ENCODE results near the gene ANO7. TPM values are rescaled to one million over a fixed set of nuclear protein-coding genes. Genes with fewer than 3 reads are reported as not detected.
"Not testable (repeated sequence)": the region's sequence is repeated elsewhere in the genome, so short reads cannot be mapped to it uniquely, and the experiment has no call there.

ANO7 gene
- total RNA-seq, 2 experiments from 2014 or later = 3.1 to 4.0 TPM

GRCh38 chr2:241187101-241187917, 1.2 kb upstream of the ANO7 start:
- ChIA-PET POLR2A (no interaction called here), CTCF (interaction anchor here (0.5 kb wide), 1 partner anchor 15 kb away, joined by 3 read pairs; no protein-coding TSS in a partner anchor)

- ChIA-PET CTCF (no interaction called here), POLR2A (no interaction called here)
These were observed 601 bp upstream of the ANO7 start for GRCh38 chr2:241187918-241188234.

GRCh38 chr2:241189093-241189855, 797 bp downstream of the ANO7 start:
- ChIA-PET POLR2A (no interaction called here), CTCF (no interaction called here)

GRCh38 chr2:241189856-241190201, 1.4 kb downstream of the ANO7 start:
- POLR2A ChIA-PET = no interaction called here
- CTCF ChIA-PET = no interaction called here

GRCh38 chr2:241190291-241190981, 2.0 kb downstream of the ANO7 start:
- ChIA-PET POLR2A (no interaction called here), CTCF (no interaction called here)

GRCh38 chr2:241191081-241191480, 2.6 kb downstream of the ANO7 start:
- ChIA-PET CTCF (interaction anchor here (0.5 kb wide), 1 partner anchor 112 kb away, joined by 3 read pairs; no protein-coding TSS in a partner anchor), POLR2A (no interaction called here)

- ChIA-PET CTCF (interaction anchor here (0.6 to 0.7 kb wide), 2 partner anchors 115 to 566 kb away, joined by 3 to 4 read pairs; no protein-coding TSS in a partner anchor), POLR2A (interaction anchor here (0.7 kb wide), 1 partner anchor 557 kb away, joined by 9 read pairs; no protein-coding TSS in a partner anchor)
These were observed 4.8 kb downstream of the ANO7 start for GRCh38 chr2:241193271-241193670.

- ChIA-PET CTCF (no interaction called here), POLR2A (interaction anchor here (0.6 kb wide), 1 partner anchor 171 kb away, joined by 5 read pairs; no protein-coding TSS in a partner anchor)
These were observed 6.3 kb downstream of the ANO7 start for GRCh38 chr2:241194811-241195210.

- POLR2A ChIA-PET = no interaction called here
- CTCF ChIA-PET = interaction anchor here (1.0 kb wide), 1 partner anchor 9 kb away, joined by 3 read pairs; no protein-coding TSS in a partner anchor
These were observed 7.1 kb downstream of the ANO7 start for GRCh38 chr2:241195506-241196130.

GRCh38 chr2:241197246-241197645, 8.8 kb downstream of the ANO7 start:
- POLR2A ChIA-PET = not testable (repeated sequence)

GRCh38 chr2:241197947-241198346, 9.5 kb downstream of the ANO7 start:
- POLR2A ChIA-PET = no interaction called here
- CTCF ChIA-PET = interaction anchor here (1.0 kb wide), 1 partner anchor 25 kb away, joined by 3 read pairs; no protein-coding TSS in a partner anchor

More at GRCh38 chr2:241197246-241197645, 8.8 kb downstream of the ANO7 start:
- CTCF ChIA-PET = interaction anchor here (1.0 kb wide), 1 partner anchor 24 kb away, joined by 3 read pairs; no protein-coding TSS in a partner anchor

- ChIA-PET CTCF (interaction anchor here (1.0 kb wide), 1 partner anchor 26 kb away, joined by 3 read pairs; no protein-coding TSS in a partner anchor), POLR2A (no interaction called here)
These were observed 10.2 kb downstream of the ANO7 start for GRCh38 chr2:241198381-241199279.

GRCh38 chr2:241199286-241199685, 10.8 kb downstream of the ANO7 start:
- ChIA-PET POLR2A (no interaction called here), CTCF (no interaction called here)

GRCh38 chr2:241199897-241200821, 11.7 kb downstream of the ANO7 start:
- POLR2A ChIA-PET = no interaction called here
- CTCF ChIA-PET = no interaction called here

- CTCF ChIA-PET = no interaction called here
- POLR2A ChIA-PET = no interaction called here
These were observed 12.4 kb downstream of the ANO7 start for GRCh38 chr2:241200822-241201395.

- POLR2A ChIA-PET = no interaction called here
These were observed 13.2 kb downstream of the ANO7 start for GRCh38 chr2:241201445-241202267.

GRCh38 chr2:241202268-241202585, 13.8 kb downstream of the ANO7 start:
- POLR2A ChIA-PET = no interaction called here
- CTCF ChIA-PET = no interaction called here

More at GRCh38 chr2:241201445-241202267, 13.2 kb downstream of the ANO7 start:
- CTCF ChIA-PET = no interaction called here

Data from activated CD8-positive, alpha-beta memory T cell treated with anti-CD3 and anti-CD28 coated beads for 36 hours (primary cell).